GM20000 (cell line): ENCODE data around the gene NOC2L.

ENCODE experiments used
- DNase-seq: peaks from one replicate; pipeline ENCODE4 v3.0.0; 2012; ENCODE audit warnings: low spot score
- CTCF ChIP-seq: IDR thresholded peaks from 2 replicates; pipeline ENCODE4 v1.5.1; 2012; ENCODE audit warnings: mild to moderate bottlenecking, control low read depth; ENCODE audit errors: extremely low read depth, missing control alignments

NOC2L gene

GRCh38 chr1:924656-925560, 34.1 kb downstream of the NOC2L start:
- no peak for DNase-seq
- no peak for TF ChIP-seq CTCF

GRCh38 chr1:923991-924655, 34.9 kb downstream of the NOC2L start:
- TF ChIP-seq CTCF: no peak
- DNase-seq: no peak

GRCh38 chr1:923131-923990, 35.7 kb downstream of the NOC2L start, which contains the start of gene SAMD11:
TSS of gene SAMD11 (plus strand) at chr1:923923. CDS start at chr1:924432, 509 bp downstream.
- TF ChIP-seq CTCF: no peak
- DNase-seq: no peak

GRCh38 chr1:921011-921837, 37.8 kb downstream of the NOC2L start:
- DNase-seq: no peak
- no peak for TF ChIP-seq CTCF

GRCh38 chr1:920521-920920, 38.5 kb downstream of the NOC2L start:
- DNase-seq: no peak
- no peak for TF ChIP-seq CTCF

- no peak for DNase-seq
- TF ChIP-seq CTCF: no peak
These were observed 39.0 kb downstream of the NOC2L start for GRCh38 chr1:920010-920409.
